ENCODE results near the gene HOXC11. TPM values are rescaled to one million over a fixed set of nuclear protein-coding genes. Genes with fewer than 3 reads are reported as not detected.
A peak's percentile ranks its signal among the peaks of the same experiment; 100 is the strongest.

Gene HOXC11
- polyA plus RNA-seq, 1 donor from 2014 or later: not detected

GRCh38 chr12:53938326-53939140, 34.4 kb upstream of the HOXC11 start, which contains the start of gene HOXC13:
Gene HOXC13 (plus strand): TSS chr12:53938831. CDS start chr12:53938907, 76 bp downstream.
- Mint-ChIP-seq H3K4me3 (peak within 1 kb of the TSS in 3 of 4 donors; percentile 28 to 68 (median 60)), H3K4me1 (peaks cover 12 to 26% (median 13%) of the 10 kb centered on the region in 3 donors)

GRCh38 chr12:53939141-53940108, 33.5 kb upstream of the HOXC11 start:
- peaks cover 0 to 5% (median 1%) of the 10 kb centered on the region in 3 donors for H3K9me3 Mint-ChIP-seq
- peak overlapping the region; percentile 54 to 76 (median 70) for H3K27ac Mint-ChIP-seq
- no peaks in the 10 kb centered on the region for H3K36me3 Mint-ChIP-seq
- peaks cover 12 to 26% (median 13%) of the 10 kb centered on the region in 3 donors for H3K4me1 Mint-ChIP-seq
- peaks cover 62% of the 10 kb centered on the region for H3K27me3 Mint-ChIP-seq
- H3K4me3 Mint-ChIP-seq: peak overlapping the region in 1 of 4 donors; percentile 2

More at GRCh38 chr12:53938326-53939140, 34.4 kb upstream of the HOXC11 start, which contains the start of gene HOXC13:
- H3K27ac Mint-ChIP-seq: peak within 1 kb of the TSS; percentile 62 to 95 (median 76)
- peaks cover 59% of the 10 kb centered on the region for H3K27me3 Mint-ChIP-seq
- H3K36me3 Mint-ChIP-seq: no peaks in the 10 kb centered on the region
- peaks cover 0 to 2% (median 1%) of the 10 kb centered on the region in 3 donors for H3K9me3 Mint-ChIP-seq

GRCh38 chr12:53940443-53941014, 32.4 kb upstream of the HOXC11 start:
- Mint-ChIP-seq H3K4me1 (peaks cover 5 to 19% (median 9%) of the 10 kb centered on the region in 3 donors), H3K4me3 (no peak overlapping the region), H3K27me3 (peaks cover 65% of the 10 kb centered on the region), H3K36me3 (no peaks in the 10 kb centered on the region), H3K27ac (peak overlapping the region in 2 of 3 donors; percentile 13 to 54), H3K9me3 (peaks cover 0 to 5% (median 1%) of the 10 kb centered on the region in 3 donors)

- Mint-ChIP-seq H3K4me1 (peaks cover 3 to 13% (median 6%) of the 10 kb centered on the region in 3 donors), H3K27me3 (peaks cover 65% of the 10 kb centered on the region), H3K4me3 (no peak overlapping the region), H3K36me3 (no peaks in the 10 kb centered on the region), H3K9me3 (peaks cover 0 to 5% (median 1%) of the 10 kb centered on the region in 3 donors), H3K27ac (peak overlapping the region in 1 of 3 donors; percentile 2)
These were observed 31.7 kb upstream of the HOXC11 start for GRCh38 chr12:53941187-53941586.

GRCh38 chr12:53941750-53942149, 31.2 kb upstream of the HOXC11 start:
- Mint-ChIP-seq H3K4me1 (peaks cover 3 to 10% (median 6%) of the 10 kb centered on the region in 3 donors), H3K27me3 (peaks cover 66% of the 10 kb centered on the region), H3K4me3 (no peak overlapping the region), H3K9me3 (peaks cover 0 to 5% (median 1%) of the 10 kb centered on the region in 3 donors), H3K36me3 (no peaks in the 10 kb centered on the region), H3K27ac (peak overlapping the region in 1 of 3 donors; percentile 2)

GRCh38 chr12:53942467-53942997, 30.4 kb upstream of the HOXC11 start:
- H3K27ac Mint-ChIP-seq: no peak overlapping the region

GRCh38 chr12:53944209-53944608, 28.7 kb upstream of the HOXC11 start:
- peak overlapping the region in 2 of 3 donors; percentile 46 to 82 for H3K27ac Mint-ChIP-seq
- H3K27me3 Mint-ChIP-seq: peaks cover 67% of the 10 kb centered on the region
- peaks cover 0 to 3% (median 1%) of the 10 kb centered on the region in 3 donors for H3K9me3 Mint-ChIP-seq
- peak overlapping the region in 2 of 4 donors; percentile 25 to 47 for H3K4me3 Mint-ChIP-seq
- H3K4me1 Mint-ChIP-seq: peaks cover 0 to 7% (median 0%) of the 10 kb centered on the region in 3 donors
- no peaks in the 10 kb centered on the region for H3K36me3 Mint-ChIP-seq

More at GRCh38 chr12:53942467-53942997, 30.4 kb upstream of the HOXC11 start:
- Mint-ChIP-seq H3K9me3 (peaks cover 0 to 3% (median 1%) of the 10 kb centered on the region in 3 donors), H3K4me3 (no peak overlapping the region), H3K27me3 (peaks cover 61% of the 10 kb centered on the region), H3K4me1 (peaks cover 0 to 4% (median 0%) of the 10 kb centered on the region in 3 donors), H3K36me3 (no peaks in the 10 kb centered on the region)

- H3K27ac Mint-ChIP-seq: peak overlapping the region; percentile 38 to 82 (median 67)
- H3K4me3 Mint-ChIP-seq: no peak overlapping the region
- H3K27me3 Mint-ChIP-seq: peaks cover 72% of the 10 kb centered on the region
- H3K9me3 Mint-ChIP-seq: peaks cover 0 to 3% (median 1%) of the 10 kb centered on the region in 3 donors
- H3K36me3 Mint-ChIP-seq: no peaks in the 10 kb centered on the region
- H3K4me1 Mint-ChIP-seq: peaks cover 0 to 8% (median 0%) of the 10 kb centered on the region in 3 donors
These were observed 27.7 kb upstream of the HOXC11 start for GRCh38 chr12:53944907-53945847.

GRCh38 chr12:53947743-53948142, 25.2 kb upstream of the HOXC11 start:
- H3K27me3 Mint-ChIP-seq: peaks cover 80% of the 10 kb centered on the region
- H3K36me3 Mint-ChIP-seq: no peaks in the 10 kb centered on the region
- peaks cover 0 to 3% (median 0%) of the 10 kb centered on the region in 3 donors for H3K9me3 Mint-ChIP-seq
- peak overlapping the region in 1 of 3 donors; percentile 95 for H3K27ac Mint-ChIP-seq
- H3K4me3 Mint-ChIP-seq: no peak overlapping the region
- peaks cover 0 to 12% (median 3%) of the 10 kb centered on the region in 3 donors for H3K4me1 Mint-ChIP-seq

- peak overlapping the region in 1 of 4 donors; percentile 75 for H3K4me3 Mint-ChIP-seq
These were observed 24.0 kb upstream of the HOXC11 start for GRCh38 chr12:53948650-53949593.

GRCh38 chr12:53949631-53950436, 23.1 kb upstream of the HOXC11 start:
- Mint-ChIP-seq H3K27ac (peak overlapping the region; percentile 47 to 95 (median 67)), H3K27me3 (peaks cover 85% of the 10 kb centered on the region), H3K9me3 (no peaks in the 10 kb centered on the region), H3K4me1 (peaks cover 0 to 12% (median 4%) of the 10 kb centered on the region in 3 donors), H3K4me3 (peak overlapping the region in 2 of 4 donors; percentile 47 to 75), H3K36me3 (peaks cover 2% of the 10 kb centered on the region)

More at GRCh38 chr12:53948650-53949593, 24.0 kb upstream of the HOXC11 start:
- Mint-ChIP-seq H3K4me1 (peaks cover 0 to 12% (median 4%) of the 10 kb centered on the region in 3 donors), H3K27me3 (peaks cover 84% of the 10 kb centered on the region), H3K9me3 (peaks cover 0 to 3% (median 0%) of the 10 kb centered on the region in 3 donors), H3K27ac (peak overlapping the region in 2 of 3 donors; percentile 47 to 95), H3K36me3 (no peaks in the 10 kb centered on the region)
